ENCODE measurements around the gene NFKBIB. TPM values are rescaled to one million over a fixed set of nuclear protein-coding genes. Genes with fewer than 3 reads are reported as not detected.

Gene NFKBIB
- total RNA-seq, 1 experiment from 2014 or later: 39.8 TPM

GRCh38 chr19:38949580-38950367 is 50.0 kb downstream of the NFKBIB start (continued):
- TF ChIP-seq USF2 (CRISPR knock-in tag; IDR thresholded peaks at IDR 0.05) (peak; percentile 70), SP1 (CRISPR knock-in tag; conservative IDR thresholded peaks at IDR 0.05) (peak; percentile 89), ZNF425 (CRISPR knock-in tag; conservative IDR thresholded peaks at IDR 0.05) (no peak), HMGA2 (CRISPR knock-in tag; IDR thresholded peaks at IDR 0.05) (no peak), GABPB1 (CRISPR knock-in tag; IDR thresholded peaks at IDR 0.05) (no peak), FOXK1 (CRISPR knock-in tag; IDR thresholded peaks at IDR 0.05) (peak; percentile 42), RORB (CRISPR knock-in tag; IDR thresholded peaks at IDR 0.05) (no peak), NFYB (CRISPR knock-in tag; conservative IDR thresholded peaks at IDR 0.05; ENCODE audit: low read depth) (0 out of 2 replicates have a peak, but pooled peaks have one; percentile 18), ZNF317 (CRISPR knock-in tag; IDR thresholded peaks at IDR 0.05; ENCODE audit: borderline replicate concordance, low read depth) (no peak), CREB1 (CRISPR knock-in tag; IDR thresholded peaks at IDR 0.05) (no peak), PRRX2 (CRISPR knock-in tag; IDR thresholded peaks at IDR 0.05) (no peak), E2F5 (CRISPR knock-in tag; IDR thresholded peaks at IDR 0.05) (0 out of 2 replicates have a peak, but pooled peaks have one; percentile 57), GRHL2 (CRISPR knock-in tag; IDR thresholded peaks at IDR 0.05; ENCODE audit: insufficient replicate concordance, severe bottlenecking) (no peak), MLX (CRISPR knock-in tag; IDR thresholded peaks at IDR 0.05) (no peak), CTCF (IDR thresholded peaks at IDR 0.05) (no peak), TEAD1 (CRISPR knock-in tag; IDR thresholded peaks at IDR 0.05) (peak; percentile 89; the same call in 1 of the 2 replicates), ESRRA (CRISPR knock-in tag; IDR thresholded peaks at IDR 0.05; ENCODE audit: borderline replicate concordance) (no peak), PREB (CRISPR knock-in tag; IDR thresholded peaks at IDR 0.05; ENCODE audit: borderline replicate concordance) (no peak), SMAD4 (CRISPR knock-in tag; IDR thresholded peaks at IDR 0.05) (no peak), FOXJ3 (CRISPR knock-in tag; IDR thresholded peaks at IDR 0.05; ENCODE audit: borderline replicate concordance) (no peak), MYBL2 (CRISPR knock-in tag; IDR thresholded peaks at IDR 0.05) (peak; percentile 86), ZNF281 (CRISPR knock-in tag; IDR thresholded peaks at IDR 0.05) (no peak), ZBTB21 (CRISPR knock-in tag; IDR thresholded peaks at IDR 0.05; ENCODE audit: borderline replicate concordance) (peak; percentile 53; the same call in 1 of the 2 replicates), ZSCAN18 (CRISPR knock-in tag; IDR thresholded peaks at IDR 0.05) (no peak), ZNF423 (CRISPR knock-in tag; IDR thresholded peaks at IDR 0.05) (peak; percentile 94)

Measured in WTC11 (cell line).